Subcutaneous adipose tissue (tissue), 4 donors: Measurements from ENCODE around the gene LCOR. TPM values are rescaled to one million over a fixed set of nuclear protein-coding genes. Genes with fewer than 3 reads are reported as not detected.

Experiments used
- total RNA-seq, 4 donors: library from RNA; depleted of rRNA; stranded (reverse); fragments of >200 nt; gene quantifications; one replicate each; pipeline ENCODE4 v1.1.0, GENCODE V29; 2016
- TF ChIP-seq, protein P1 (sequence below): fragments of 450-650 bp; IDR thresholded peaks from one replicate; pipeline ENCODE4 v1.5.1; 2016; ENCODE audit warnings: low read depth, mild to moderate bottlenecking, control low read depth, antibody characterized with exemption, moderate library complexity

The LCOR gene
- total RNA-seq, 4 donors from 2014 or later, result 23.6 to 45.2 (median 32.9) TPM

DNA sequence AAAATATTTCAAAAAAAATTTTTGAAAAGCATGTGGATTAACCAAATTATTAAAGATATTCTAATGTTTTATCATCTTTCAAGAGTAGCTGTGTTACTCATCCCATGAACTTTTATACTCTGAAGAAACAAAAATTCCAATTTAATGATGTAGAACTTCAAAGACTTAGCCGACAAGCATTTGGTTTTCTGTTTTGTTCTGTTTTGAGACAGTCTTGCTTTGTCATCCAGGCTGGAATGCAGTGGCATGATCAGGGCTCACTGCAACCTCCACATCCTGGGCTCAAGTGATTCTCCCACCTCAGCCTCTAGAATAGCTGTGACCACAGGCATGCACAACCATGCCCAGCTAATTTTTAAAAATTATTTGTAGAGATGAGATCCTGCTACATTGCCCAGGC lies 17.8 kb upstream of the LCOR start:
- TF ChIP-seq, protein P1, sequence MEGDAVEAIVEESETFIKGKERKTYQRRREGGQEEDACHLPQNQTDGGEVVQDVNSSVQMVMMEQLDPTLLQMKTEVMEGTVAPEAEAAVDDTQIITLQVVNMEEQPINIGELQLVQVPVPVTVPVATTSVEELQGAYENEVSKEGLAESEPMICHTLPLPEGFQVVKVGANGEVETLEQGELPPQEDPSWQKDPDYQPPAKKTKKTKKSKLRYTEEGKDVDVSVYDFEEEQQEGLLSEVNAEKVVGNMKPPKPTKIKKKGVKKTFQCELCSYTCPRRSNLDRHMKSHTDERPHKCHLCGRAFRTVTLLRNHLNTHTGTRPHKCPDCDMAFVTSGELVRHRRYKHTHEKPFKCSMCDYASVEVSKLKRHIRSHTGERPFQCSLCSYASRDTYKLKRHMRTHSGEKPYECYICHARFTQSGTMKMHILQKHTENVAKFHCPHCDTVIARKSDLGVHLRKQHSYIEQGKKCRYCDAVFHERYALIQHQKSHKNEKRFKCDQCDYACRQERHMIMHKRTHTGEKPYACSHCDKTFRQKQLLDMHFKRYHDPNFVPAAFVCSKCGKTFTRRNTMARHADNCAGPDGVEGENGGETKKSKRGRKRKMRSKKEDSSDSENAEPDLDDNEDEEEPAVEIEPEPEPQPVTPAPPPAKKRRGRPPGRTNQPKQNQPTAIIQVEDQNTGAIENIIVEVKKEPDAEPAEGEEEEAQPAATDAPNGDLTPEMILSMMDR, result no peak

DNA sequence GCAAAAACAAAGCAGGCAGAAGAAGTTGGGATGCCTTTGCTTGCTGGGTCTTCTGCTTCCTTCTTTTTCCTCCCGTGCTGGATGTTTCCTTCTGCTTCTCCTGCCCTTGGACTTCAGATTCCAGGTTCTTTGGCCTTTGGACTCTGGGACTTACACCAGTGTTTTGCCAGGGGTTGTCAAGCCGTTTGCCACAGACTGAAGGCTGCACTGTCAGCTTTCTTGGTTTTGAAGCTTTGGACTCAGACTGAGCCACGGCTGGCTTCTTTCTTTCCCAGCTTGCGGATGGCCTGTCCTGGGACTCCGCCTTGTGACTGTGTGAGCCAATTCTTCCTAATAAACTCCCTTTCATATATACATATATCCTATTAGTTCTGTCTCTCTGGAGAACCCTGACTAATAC lies 11.3 kb upstream of the LCOR start:
- TF ChIP-seq, protein P1, result no peak

DNA sequence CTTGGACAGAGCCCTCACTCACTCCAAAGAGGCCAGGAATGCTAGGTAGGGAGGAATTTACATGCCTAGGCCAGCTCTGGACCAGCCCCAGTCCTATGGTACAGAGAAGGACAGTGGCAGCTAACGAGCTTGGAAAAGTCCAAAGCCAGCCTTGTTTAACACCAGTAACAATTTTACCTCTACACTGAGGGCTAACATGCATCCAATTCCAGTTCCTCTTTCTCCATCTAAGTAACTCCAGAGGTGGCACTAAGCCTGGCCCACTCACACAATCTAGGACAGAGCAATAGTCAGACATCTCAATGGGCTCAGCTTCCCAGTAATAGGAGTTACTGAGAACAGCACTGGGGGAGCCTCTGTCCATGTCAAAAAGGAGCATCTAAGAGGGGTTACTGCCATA lies 5.7 kb upstream of the LCOR start:
- TF ChIP-seq, protein P1, result no peak

DNA sequence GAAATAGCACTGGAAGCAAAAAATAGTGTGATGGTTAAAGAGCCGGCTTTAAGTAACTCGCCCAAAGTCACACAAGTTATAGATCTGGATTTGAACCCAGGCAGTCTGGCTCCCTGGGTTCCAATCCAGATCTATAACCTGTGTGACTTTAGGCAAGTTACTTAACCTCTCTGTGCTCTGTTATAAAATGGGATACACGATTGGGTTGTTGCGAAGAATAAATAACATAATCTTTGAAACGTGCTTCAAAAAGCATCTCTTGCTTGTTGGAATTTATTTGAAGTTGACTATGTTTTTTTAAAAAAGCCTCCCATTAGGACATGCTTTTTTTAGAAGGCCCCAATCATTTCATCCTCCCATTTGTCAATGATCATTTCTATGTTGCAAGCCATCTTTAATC lies 3.5 kb upstream of the LCOR start:
- TF ChIP-seq, protein P1, result no peak

GRCh38 chr10:96829029-96829773 lies 2.9 kb upstream of the LCOR start:
- TF ChIP-seq, protein P1, result no peak

DNA sequence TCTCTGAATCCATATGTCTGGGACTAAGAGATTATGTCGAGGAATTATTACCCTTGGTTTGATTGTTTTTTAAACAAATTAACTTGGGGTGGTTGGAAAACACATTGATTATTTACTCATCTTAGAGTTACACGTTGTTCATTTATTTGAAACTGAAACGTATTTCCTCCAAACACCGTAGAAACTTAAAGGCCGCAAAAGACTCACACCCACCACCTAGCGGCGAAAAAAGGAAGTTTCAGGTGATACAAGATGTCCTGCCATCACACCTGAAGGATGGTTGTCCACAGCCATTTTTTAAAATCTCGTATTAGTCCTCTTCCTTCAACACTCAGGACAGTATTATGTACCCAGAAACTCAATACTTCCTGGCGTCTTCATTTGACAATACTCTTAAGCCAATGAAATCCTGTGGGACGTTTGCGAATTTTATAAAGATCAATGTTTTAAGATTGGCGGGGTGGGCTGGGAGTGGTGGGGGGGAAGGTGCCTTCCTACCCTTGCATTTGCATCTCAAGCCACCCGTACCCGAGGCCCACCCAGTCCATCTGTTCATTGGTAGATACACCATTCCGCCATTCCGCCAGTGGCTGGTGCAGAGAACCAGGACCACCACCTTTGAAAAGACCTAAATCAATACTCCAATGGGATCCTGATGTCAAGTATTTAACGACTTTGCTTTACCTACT lies 1.4 kb upstream of the LCOR start:
- TF ChIP-seq, protein P1, result no peak

DNA sequence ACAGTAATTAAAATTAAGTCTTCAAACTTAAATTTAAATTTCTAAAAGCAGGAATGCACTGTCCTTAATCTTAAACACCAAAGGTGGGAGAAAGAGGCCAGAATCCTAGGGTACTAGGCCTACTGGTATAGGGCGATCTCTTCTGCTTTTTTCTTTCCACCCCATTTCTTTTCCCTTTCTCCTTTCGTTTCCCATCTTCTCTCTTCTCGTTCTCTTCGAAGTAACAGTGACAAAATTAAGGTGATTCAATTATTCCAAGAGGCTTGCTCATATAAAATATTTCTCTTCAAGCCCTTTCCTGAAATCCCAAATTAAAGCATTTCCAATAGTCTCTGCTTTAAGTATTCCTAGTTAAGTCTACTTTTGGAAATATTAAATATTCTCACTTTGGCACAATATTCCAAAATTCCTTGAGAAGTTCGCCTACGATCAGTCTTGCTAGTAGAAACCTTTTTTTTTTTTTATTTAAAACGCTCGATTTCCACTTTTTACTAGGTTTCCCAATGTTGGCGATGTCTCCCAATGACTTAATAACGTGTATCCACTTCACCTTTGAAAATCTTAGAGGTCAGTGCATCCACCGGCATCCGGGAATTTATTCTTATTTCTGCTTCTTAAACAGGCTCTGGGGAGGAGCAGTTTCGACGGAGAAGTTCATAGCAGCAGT lies 765 bp upstream of the LCOR start:
- TF ChIP-seq, protein P1, result no peak
